HepG2 (cell line): Measurements from ENCODE around the gene HNRNPF. TPM values are rescaled to one million over a fixed set of nuclear protein-coding genes. Genes with fewer than 3 reads are reported as not detected.

ENCODE experiments used
- ATAC-seq: fragments of 200-7000 bp; cut with Tn5 transposase; 3 replicates; pipeline ENCODE4 v1.9.1; 2020; ENCODE audit warnings: mild to moderate bottlenecking, moderate library complexity
- BruUV-seq: library from RNA; stranded (reverse); fragments of 400-500 nt; replicated peaks from 2 replicates; lab custom pipeline; 2021; lab: Mats Ljungman, UMichigan
- CTCF ChIA-PET: fragments of 300-600 bp; formaldehyde crosslinking; extraction: SDS; loops from one replicate; lab custom pipeline; 2021; ENCODE audit warnings: low total read pairs, inconsistent platforms, low intra/inter-chr PET ratio; lab: Yijun Ruan, JAX
- POLR2A ChIA-PET: fragments of 350-600 bp; sonication (Branson Sonifier 250); formaldehyde crosslinking; loops from one replicate; lab custom pipeline; 2020; ENCODE audit warnings: antibody characterized with exemption, inconsistent platforms; lab: Yijun Ruan, JAX
- DNase-seq: peaks from one replicate; pipeline ENCODE4 v3.0.0-alpha.2; 2015; ENCODE audit warnings: low spot score
- FAIRE-seq: peaks from 3 replicates; lab custom pipeline; 2011; peaks lifted over from hg19 to GRCh38; lab: Jason Lieb, UNC
- H2AFZ ChIP-seq: one replicate; pipeline ENCODE4 v1.6.1; 2011; ENCODE audit warnings: low read length, inconsistent platforms
- H3K27ac ChIP-seq: fragments of 300-600 bp; 3 replicates; pipeline ENCODE4 v1.8.0; 2011; ENCODE audit warnings: mixed run types, mild to moderate bottlenecking, mixed read lengths, low read length, inconsistent platforms; ENCODE audit not compliant: insufficient read depth; ENCODE audit errors: extremely low read length
- H3K27me3 ChIP-seq, 2 experiments: fragments of 200-600 bp in 1 of 2; 2 replicates in 1 of 2; 3 replicates in 1 of 2; pipeline versions ENCODE4 v1.6.0 to v1.8.0; 2011; ENCODE audit warnings: low read length in 2 of 2, mild to moderate bottlenecking in 2 of 2, moderate library complexity in 2 of 2, inconsistent platforms in 1 of 2; ENCODE audit not compliant: insufficient read depth in 2 of 2, control insufficient read depth in 1 of 2
- H3K36me3 ChIP-seq, 2 experiments: fragments of 200-600 bp in 1 of 2; replicated peaks in 1 of 2; 2 replicates in 1 of 2; 3 replicates in 1 of 2; pipeline versions ENCODE4 v1.5.1 to v1.8.0; 2011; ENCODE audit warnings: low read length in 2 of 2, inconsistent platforms in 1 of 2; ENCODE audit not compliant: insufficient read depth in 2 of 2, control insufficient read depth in 1 of 2
- H3K4me1 ChIP-seq: 2 replicates; pipeline ENCODE4 v1.5.1; 2012; ENCODE audit warnings: low read length, inconsistent platforms; ENCODE audit not compliant: insufficient read depth
- H3K4me2 ChIP-seq: 2 replicates; pipeline ENCODE4 v1.6.0; 2011; ENCODE audit warnings: low read depth, low read length, inconsistent platforms
- H3K4me3 ChIP-seq, 3 experiments: fragments of 200-600 bp in 1 of 3; sonication (generic), shearing (Covaris generic) in 1 of 3; replicated peaks in 1 of 3; 2 replicates each; pipeline ENCODE4 v1.5.1; 2011 to 2016; ENCODE audit warnings: low read length in 3 of 3, inconsistent platforms in 2 of 3, low read depth in 2 of 3, mild to moderate bottlenecking in 2 of 3, control low read depth in 1 of 3, mixed read lengths in 1 of 3; ENCODE audit not compliant: insufficient read depth in 1 of 3
- H3K79me2 ChIP-seq: one replicate; pipeline ENCODE4 v1.6.1; 2011; ENCODE audit warnings: low read length, inconsistent platforms; ENCODE audit not compliant: insufficient read depth
- H3K9ac ChIP-seq: 2 replicates; pipeline ENCODE4 v1.6.0; 2011; ENCODE audit warnings: mild to moderate bottlenecking, low read depth, low read length, inconsistent platforms; ENCODE audit not compliant: insufficient read depth
- H3K9me3 ChIP-seq: 2 replicates; pipeline ENCODE4 v1.5.1; 2012; ENCODE audit warnings: mild to moderate bottlenecking, low read length
- H4K20me1 ChIP-seq: 2 replicates; pipeline ENCODE4 v1.6.0; 2011; ENCODE audit warnings: inconsistent platforms, mild to moderate bottlenecking, low read length, moderate library complexity; ENCODE audit not compliant: insufficient read depth
- CHD4 ChIP-seq: fragments of 200-600 bp; sonication (generic); IDR thresholded peaks from 2 replicates; pipeline ENCODE4 v1.7.0; 2017; ENCODE audit warnings: mild to moderate bottlenecking, low read length, borderline replicate concordance
- GTF2F1 ChIP-seq: fragments of 150-350 bp; IDR thresholded peaks from 2 replicates; pipeline ENCODE4 v1.6.1; 2014; ENCODE audit warnings: low read length
- HDAC1 ChIP-seq: sonication (generic); formaldehyde crosslinking; IDR thresholded peaks from 2 replicates; pipeline ENCODE4 v1.5.1; 2020; ENCODE audit warnings: mild to moderate bottlenecking, missing genetic modification reagents
- IKZF4 ChIP-seq: sonication (generic); formaldehyde crosslinking; IDR thresholded peaks from 2 replicates; pipeline ENCODE4 v1.5.1; 2020; ENCODE audit warnings: borderline replicate concordance, mild to moderate bottlenecking, low read depth, missing genetic modification reagents; ENCODE audit errors: not compliant biosample characterization
- MLLT10 ChIP-seq: sonication (generic); formaldehyde crosslinking; IDR thresholded peaks from 2 replicates; pipeline ENCODE4 v1.4.0; 2020; ENCODE audit warnings: missing genetic modification reagents
- NONO ChIP-seq, 2 experiments: fragments of 450-650 bp in 1 of 2; sonication (generic) in 1 of 2; formaldehyde crosslinking in 1 of 2; IDR thresholded peaks in 1 of 2; conservative IDR thresholded peaks in 1 of 2; 2 replicates each; pipeline versions ENCODE4 v1.6.1 to v1.8.0; 2017 to 2022; ENCODE audit warnings: mild to moderate bottlenecking in 1 of 2, missing genetic modification reagents in 1 of 2, moderate library complexity in 1 of 2
- NR2F1 ChIP-seq, 2 experiments: fragments of 450-650 bp in 1 of 2; formaldehyde crosslinking in 1 of 2; IDR thresholded peaks; 2 replicates each; pipeline versions ENCODE4 v1.5.0 to v1.6.1; 2016 to 2020; ENCODE audit warnings: mild to moderate bottlenecking in 1 of 2, missing compliant biosample characterization in 1 of 2, missing genetic modification reagents in 1 of 2, moderate library complexity in 1 of 2
- NRL ChIP-seq: sonication (generic); formaldehyde crosslinking; IDR thresholded peaks from 2 replicates; pipeline ENCODE4 v1.5.0; 2020; ENCODE audit warnings: missing genetic modification reagents, mild to moderate bottlenecking, moderate library complexity, borderline replicate concordance
- ZNF225 ChIP-seq: sonication (generic); formaldehyde crosslinking; IDR thresholded peaks from 2 replicates; pipeline ENCODE4 v1.4.0; 2020; ENCODE audit warnings: mild to moderate bottlenecking, missing genetic modification reagents
- ZNF33B ChIP-seq: sonication (generic); formaldehyde crosslinking; IDR thresholded peaks from 2 replicates; pipeline ENCODE4 v1.5.1; 2020; ENCODE audit warnings: mild to moderate bottlenecking, missing genetic modification reagents
- WGBS: methylation state at CpG from one replicate; pipeline ENCODE4 v1.1.6; 2017; ENCODE audit warnings: low lambda C conversion rate; 5-methylcytosine and 5-hydroxymethylcytosine counted together
- in situ Hi-C: cut with HindIII; loops from 2 replicates; pipeline ENCODE4 v1.10.0; 2017; ENCODE audit warnings: low pct_unique_long_range_greater_than_20kb; ENCODE audit not compliant: extremely low pct_ligation_motif_present
- intact Hi-C: fragments of 100-400 bp; cut with micrococcal nuclease; formaldehyde crosslinking; loops from one replicate; pipeline ENCODE4 v1.10.0; 2022; ENCODE audit not compliant: unreplicated experiment
- polyA plus RNA-seq, 8 experiments: library from polyadenylated mRNA; depleted of rRNA in 3 of 8; stranded (reverse) in 7 of 8; unstranded in 1 of 8; fragments of >200 nt; fragmentation: Illumina TruSeq in 4 of 8; extraction: Trizol in 4 of 8; gene quantifications; 2 replicates each; pipeline versions ENCODE4 v1.2.1 to v1.2.3, GENCODE V29; 2011 to 2016; ENCODE audit warnings: low read depth in 4 of 8, missing spikeins in 1 of 8, mixed read lengths in 1 of 8; ENCODE audit not compliant: insufficient read depth in 1 of 8
- total RNA-seq, 5 experiments: library from RNA; depleted of rRNA; stranded (reverse); fragments of >200 nt; fragmentation: Illumina TruSeq; extraction: Trizol; gene quantifications; 2 replicates each; pipeline ENCODE4 v1.2.3, GENCODE V29; 2016; ENCODE audit warnings: low read depth in 1 of 5
- TF ChIP-seq, protein P1 (sequence below): sonication (generic); formaldehyde crosslinking; IDR thresholded peaks from 2 replicates; pipeline ENCODE4 v1.4.0; 2020; ENCODE audit warnings: mild to moderate bottlenecking, missing genetic modification reagents
- TF ChIP-seq, protein P2 (sequence below): sonication (generic); formaldehyde crosslinking; IDR thresholded peaks from 2 replicates; pipeline ENCODE4 v1.4.0; 2020; ENCODE audit warnings: missing genetic modification reagents, mild to moderate bottlenecking, borderline replicate concordance
- TF ChIP-seq, protein P3 (sequence below): sonication (generic); formaldehyde crosslinking; IDR thresholded peaks from 2 replicates; pipeline ENCODE4 v1.4.0; 2020; ENCODE audit warnings: missing genetic modification reagents, borderline replicate concordance

The HNRNPF gene
- total and polyA plus RNA-seq, 2 of the 13 experiments (the other 11 are each of a cell fraction or from before 2014, with no cell fraction given) = 166 to 308 TPM

DNA sequence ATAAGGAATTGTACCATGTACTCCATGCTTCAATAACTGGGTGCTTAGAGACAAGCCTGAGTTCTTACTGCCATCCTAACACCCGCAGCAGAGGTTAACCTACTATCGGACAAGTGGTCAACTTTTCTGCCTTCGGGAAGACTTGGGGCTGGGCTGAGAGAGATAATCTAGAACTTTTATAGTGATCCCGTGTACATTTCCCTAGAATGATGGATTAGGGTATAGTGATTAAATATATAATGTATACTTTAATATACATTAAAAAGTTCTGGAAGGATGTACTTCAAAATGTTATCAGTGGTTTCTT, 12.2 kb upstream of the HNRNPF start:
- H3K36me3 ChIP-seq = no peaks in the 10 kb centered on the region
- 0% methylated on average over 4 of the region's 4 CpGs for WGBS
- ATAC-seq (no peak), FAIRE-seq (no peak), DNase-seq (no peak)
- H3K27ac ChIP-seq = peak overlapping the region; percentile 99
- H3K79me2 ChIP-seq = no peaks in the 10 kb centered on the region
- intact Hi-C loops (loop anchor here (1.0 kb wide), 1 partner anchor 25 kb away; no protein-coding TSS in a partner anchor), in situ Hi-C loops (loop anchor here (25.0 kb wide), 1 partner anchor 1541 kb away; the partner anchor contains the start of gene RASSF4)
- ChIA-PET POLR2A (interaction anchor here (1.0 to 4.9 kb wide), 8 partner anchors 12 to 1559 kb away, joined by 3 to 39 read pairs (median 12); partner anchors contain the start of genes HNRNPF and ZNF487), CTCF (interaction anchor here (1.4 kb wide), 1 partner anchor 16 kb away, joined by 3 read pairs; the partner anchor contains the start of gene ZNF487)
- peak overlapping the region; percentile 81 for H3K9ac ChIP-seq
- H3K4me1 ChIP-seq = peaks cover 70% of the 10 kb centered on the region
- no peaks in the 10 kb centered on the region for H3K27me3 ChIP-seq
- no TSS peak for BruUV-seq
- no peak overlapping the region for H2AFZ ChIP-seq
- H3K4me2 ChIP-seq = peak overlapping the region; percentile 87
- H3K9me3 ChIP-seq = no peaks in the 10 kb centered on the region
- no peaks in the 10 kb centered on the region for H4K20me1 ChIP-seq
- H3K4me3 ChIP-seq = peak overlapping the region in 2 of 3 experiments; percentile 47 to 64; a peak in 3 of 6 replicates
- TF ChIP-seq HDAC1 (CRISPR knock-in tag) = no peak
- TF ChIP-seq GTF2F1 = 0 out of 2 replicates have a peak, but pooled peaks have one; percentile 4
- no peak for TF ChIP-seq ZNF225 (CRISPR knock-in tag)
- no peak for TF ChIP-seq NR2F1 (CRISPR knock-in tag; IDR thresholded peaks at IDR 0.05)
- no peak; the same call in 1 of the 2 replicates for TF ChIP-seq CHD4
- TF ChIP-seq IKZF4 (CRISPR knock-in tag) = no peak
- TF ChIP-seq, protein P1, sequence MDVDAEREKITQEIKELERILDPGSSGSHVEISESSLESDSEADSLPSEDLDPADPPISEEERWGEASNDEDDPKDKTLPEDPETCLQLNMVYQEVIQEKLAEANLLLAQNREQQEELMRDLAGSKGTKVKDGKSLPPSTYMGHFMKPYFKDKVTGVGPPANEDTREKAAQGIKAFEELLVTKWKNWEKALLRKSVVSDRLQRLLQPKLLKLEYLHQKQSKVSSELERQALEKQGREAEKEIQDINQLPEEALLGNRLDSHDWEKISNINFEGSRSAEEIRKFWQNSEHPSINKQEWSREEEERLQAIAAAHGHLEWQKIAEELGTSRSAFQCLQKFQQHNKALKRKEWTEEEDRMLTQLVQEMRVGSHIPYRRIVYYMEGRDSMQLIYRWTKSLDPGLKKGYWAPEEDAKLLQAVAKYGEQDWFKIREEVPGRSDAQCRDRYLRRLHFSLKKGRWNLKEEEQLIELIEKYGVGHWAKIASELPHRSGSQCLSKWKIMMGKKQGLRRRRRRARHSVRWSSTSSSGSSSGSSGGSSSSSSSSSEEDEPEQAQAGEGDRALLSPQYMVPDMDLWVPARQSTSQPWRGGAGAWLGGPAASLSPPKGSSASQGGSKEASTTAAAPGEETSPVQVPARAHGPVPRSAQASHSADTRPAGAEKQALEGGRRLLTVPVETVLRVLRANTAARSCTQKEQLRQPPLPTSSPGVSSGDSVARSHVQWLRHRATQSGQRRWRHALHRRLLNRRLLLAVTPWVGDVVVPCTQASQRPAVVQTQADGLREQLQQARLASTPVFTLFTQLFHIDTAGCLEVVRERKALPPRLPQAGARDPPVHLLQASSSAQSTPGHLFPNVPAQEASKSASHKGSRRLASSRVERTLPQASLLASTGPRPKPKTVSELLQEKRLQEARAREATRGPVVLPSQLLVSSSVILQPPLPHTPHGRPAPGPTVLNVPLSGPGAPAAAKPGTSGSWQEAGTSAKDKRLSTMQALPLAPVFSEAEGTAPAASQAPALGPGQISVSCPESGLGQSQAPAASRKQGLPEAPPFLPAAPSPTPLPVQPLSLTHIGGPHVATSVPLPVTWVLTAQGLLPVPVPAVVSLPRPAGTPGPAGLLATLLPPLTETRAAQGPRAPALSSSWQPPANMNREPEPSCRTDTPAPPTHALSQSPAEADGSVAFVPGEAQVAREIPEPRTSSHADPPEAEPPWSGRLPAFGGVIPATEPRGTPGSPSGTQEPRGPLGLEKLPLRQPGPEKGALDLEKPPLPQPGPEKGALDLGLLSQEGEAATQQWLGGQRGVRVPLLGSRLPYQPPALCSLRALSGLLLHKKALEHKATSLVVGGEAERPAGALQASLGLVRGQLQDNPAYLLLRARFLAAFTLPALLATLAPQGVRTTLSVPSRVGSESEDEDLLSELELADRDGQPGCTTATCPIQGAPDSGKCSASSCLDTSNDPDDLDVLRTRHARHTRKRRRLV (CRISPR knock-in tag) = 0 out of 2 replicates have a peak, but pooled peaks have one; percentile 29
- TF ChIP-seq, protein P2, sequence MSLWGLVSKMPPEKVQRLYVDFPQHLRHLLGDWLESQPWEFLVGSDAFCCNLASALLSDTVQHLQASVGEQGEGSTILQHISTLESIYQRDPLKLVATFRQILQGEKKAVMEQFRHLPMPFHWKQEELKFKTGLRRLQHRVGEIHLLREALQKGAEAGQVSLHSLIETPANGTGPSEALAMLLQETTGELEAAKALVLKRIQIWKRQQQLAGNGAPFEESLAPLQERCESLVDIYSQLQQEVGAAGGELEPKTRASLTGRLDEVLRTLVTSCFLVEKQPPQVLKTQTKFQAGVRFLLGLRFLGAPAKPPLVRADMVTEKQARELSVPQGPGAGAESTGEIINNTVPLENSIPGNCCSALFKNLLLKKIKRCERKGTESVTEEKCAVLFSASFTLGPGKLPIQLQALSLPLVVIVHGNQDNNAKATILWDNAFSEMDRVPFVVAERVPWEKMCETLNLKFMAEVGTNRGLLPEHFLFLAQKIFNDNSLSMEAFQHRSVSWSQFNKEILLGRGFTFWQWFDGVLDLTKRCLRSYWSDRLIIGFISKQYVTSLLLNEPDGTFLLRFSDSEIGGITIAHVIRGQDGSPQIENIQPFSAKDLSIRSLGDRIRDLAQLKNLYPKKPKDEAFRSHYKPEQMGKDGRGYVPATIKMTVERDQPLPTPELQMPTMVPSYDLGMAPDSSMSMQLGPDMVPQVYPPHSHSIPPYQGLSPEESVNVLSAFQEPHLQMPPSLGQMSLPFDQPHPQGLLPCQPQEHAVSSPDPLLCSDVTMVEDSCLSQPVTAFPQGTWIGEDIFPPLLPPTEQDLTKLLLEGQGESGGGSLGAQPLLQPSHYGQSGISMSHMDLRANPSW (CRISPR knock-in tag) = no peak
- TF ChIP-seq, protein P3, sequence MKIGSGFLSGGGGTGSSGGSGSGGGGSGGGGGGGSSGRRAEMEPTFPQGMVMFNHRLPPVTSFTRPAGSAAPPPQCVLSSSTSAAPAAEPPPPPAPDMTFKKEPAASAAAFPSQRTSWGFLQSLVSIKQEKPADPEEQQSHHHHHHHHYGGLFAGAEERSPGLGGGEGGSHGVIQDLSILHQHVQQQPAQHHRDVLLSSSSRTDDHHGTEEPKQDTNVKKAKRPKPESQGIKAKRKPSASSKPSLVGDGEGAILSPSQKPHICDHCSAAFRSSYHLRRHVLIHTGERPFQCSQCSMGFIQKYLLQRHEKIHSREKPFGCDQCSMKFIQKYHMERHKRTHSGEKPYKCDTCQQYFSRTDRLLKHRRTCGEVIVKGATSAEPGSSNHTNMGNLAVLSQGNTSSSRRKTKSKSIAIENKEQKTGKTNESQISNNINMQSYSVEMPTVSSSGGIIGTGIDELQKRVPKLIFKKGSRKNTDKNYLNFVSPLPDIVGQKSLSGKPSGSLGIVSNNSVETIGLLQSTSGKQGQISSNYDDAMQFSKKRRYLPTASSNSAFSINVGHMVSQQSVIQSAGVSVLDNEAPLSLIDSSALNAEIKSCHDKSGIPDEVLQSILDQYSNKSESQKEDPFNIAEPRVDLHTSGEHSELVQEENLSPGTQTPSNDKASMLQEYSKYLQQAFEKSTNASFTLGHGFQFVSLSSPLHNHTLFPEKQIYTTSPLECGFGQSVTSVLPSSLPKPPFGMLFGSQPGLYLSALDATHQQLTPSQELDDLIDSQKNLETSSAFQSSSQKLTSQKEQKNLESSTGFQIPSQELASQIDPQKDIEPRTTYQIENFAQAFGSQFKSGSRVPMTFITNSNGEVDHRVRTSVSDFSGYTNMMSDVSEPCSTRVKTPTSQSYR (CRISPR knock-in tag) = no peak
- peak; percentile 1; the same call in 1 of the 2 replicates for TF ChIP-seq ZNF33B (CRISPR knock-in tag)
- no peak for TF ChIP-seq NONO (IDR thresholded peaks at IDR 0.05)
- TF ChIP-seq NONO (CRISPR knock-in tag; conservative IDR thresholded peaks at IDR 0.05) = no peak
- no peak for TF ChIP-seq NRL
- TF ChIP-seq MLLT10 = no peak
